ENCODE results near the gene SEC63.
"Not testable (repeated sequence)": the region's sequence is repeated elsewhere in the genome, so short reads cannot be mapped to it uniquely, and the experiment has no call there.

The SEC63 gene

GRCh38 chr6:107957308-107957908 is 600 bp downstream of the SEC63 start:
- H3K4me3 ChIP-seq (ENCODE audit: low read length), result peak overlapping the region; percentile 96
- TF ChIP-seq CTCF (conservative IDR thresholded peaks at IDR 0.05; ENCODE audit: low read length), result no peak
- peak; percentile 77 for DNase-seq (ENCODE audit: low read depth)

- TF ChIP-seq CTCF (conservative IDR thresholded peaks at IDR 0.05; ENCODE audit: low read length), result no peak
- peak overlapping the region; percentile 96 for H3K4me3 ChIP-seq (ENCODE audit: low read length)
- peak; percentile 68 for DNase-seq (ENCODE audit: low read depth)
Measured at GRCh38 chr6:107956586-107957307, 1.3 kb downstream of the SEC63 start.

- TF ChIP-seq CTCF (conservative IDR thresholded peaks at IDR 0.05; ENCODE audit: low read length), result no peak
- H3K4me3 ChIP-seq (ENCODE audit: low read length), result peak overlapping the region; percentile 96
- DNase-seq (ENCODE audit: low read depth), result no peak
Measured at GRCh38 chr6:107956181-107956580, 1.8 kb downstream of the SEC63 start.

GRCh38 chr6:107953858-107954414 is 4.1 kb downstream of the SEC63 start:
- H3K4me3 ChIP-seq (ENCODE audit: low read length), result not testable (repeated sequence)

GRCh38 chr6:107943626-107944439 is 14.2 kb downstream of the SEC63 start:
- no peak overlapping the region for H3K4me3 ChIP-seq (ENCODE audit: low read length)
- TF ChIP-seq CTCF (conservative IDR thresholded peaks at IDR 0.05; ENCODE audit: low read length), result no peak
- DNase-seq (ENCODE audit: low read depth), result no peak

More at GRCh38 chr6:107953858-107954414, 4.1 kb downstream of the SEC63 start:
- not testable (repeated sequence) for DNase-seq (ENCODE audit: low read depth)

GRCh38 chr6:107942142-107942541 is 15.9 kb downstream of the SEC63 start:
- DNase-seq (ENCODE audit: low read depth), result no peak
- H3K4me3 ChIP-seq (ENCODE audit: low read length), result no peak overlapping the region
- TF ChIP-seq CTCF (conservative IDR thresholded peaks at IDR 0.05; ENCODE audit: low read length), result no peak

GRCh38 chr6:107941627-107942026 is 16.4 kb downstream of the SEC63 start:
- no peak for DNase-seq (ENCODE audit: low read depth)
- no peak for TF ChIP-seq CTCF (conservative IDR thresholded peaks at IDR 0.05; ENCODE audit: low read length)
- H3K4me3 ChIP-seq (ENCODE audit: low read length), result no peak overlapping the region
